ENCODE results near the gene UNK. TPM values are rescaled to one million over a fixed set of nuclear protein-coding genes. Genes with fewer than 3 reads are reported as not detected.

Gene UNK
- total RNA-seq, 2 donors from 2014 or later: 18.4 to 59.7 TPM

DNA sequence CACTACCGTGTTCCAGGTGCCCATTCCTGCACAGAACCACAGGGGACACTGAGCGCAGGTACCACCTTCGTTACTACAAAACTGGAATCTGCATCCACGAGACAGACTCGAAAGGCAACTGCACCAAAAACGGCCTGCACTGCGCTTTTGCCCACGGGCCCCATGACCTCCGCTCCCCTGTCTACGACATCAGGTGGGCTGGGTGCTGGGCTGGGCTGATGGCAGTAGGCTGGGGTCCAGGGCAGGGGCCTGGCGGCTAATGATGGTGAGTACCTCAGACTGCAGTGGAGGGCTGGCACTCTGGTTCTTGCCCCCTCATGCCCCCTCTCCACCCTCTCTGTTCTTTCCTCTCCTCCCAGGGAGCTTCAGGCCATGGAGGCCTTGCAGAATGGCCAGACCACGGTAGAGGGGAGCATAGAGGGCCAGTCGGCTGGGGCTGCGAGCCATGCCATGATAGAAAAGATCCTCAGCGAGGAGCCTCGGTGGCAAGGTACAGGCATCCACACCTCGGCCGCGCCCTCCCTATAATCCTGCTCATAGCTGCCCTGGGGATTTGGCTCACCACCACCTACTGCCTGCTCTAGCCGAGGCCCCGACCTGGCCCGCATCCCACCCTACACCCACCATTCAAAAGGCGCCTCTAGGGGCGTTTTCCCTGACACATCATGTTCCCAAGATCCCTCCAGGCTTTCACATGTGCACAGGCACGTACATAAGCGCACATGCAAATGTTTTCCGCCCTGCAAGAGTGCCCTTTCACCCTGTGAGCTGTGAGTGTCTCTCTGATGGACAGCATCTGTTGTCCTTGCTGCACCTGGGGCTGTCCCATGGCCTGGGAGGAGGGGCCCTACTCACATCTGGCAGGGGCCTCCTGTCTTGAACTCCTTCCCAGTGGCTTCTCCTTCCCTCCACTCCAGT is 27.7 kb downstream of the UNK start:
- DNase-seq (no peak), ATAC-seq (no peak)
- Histone ChIP-seq H3K27me3 (no peaks in the 10 kb centered on the region), H3K9me3 (no peaks in the 10 kb centered on the region), H3K27ac (no peak overlapping the region), H3K4me1 (peaks cover 5% of the 10 kb centered on the region), H3K4me3 (no peak overlapping the region), H3K36me3 (replicated peaks in 1 of 2; ENCODE audit: insufficient read depth in 1 of 2, low read depth in 2 of 2) (peaks cover 3 to 32% of the 10 kb centered on the region in 2 donors)
- TF ChIP-seq POLR2A (IDR thresholded peaks at IDR 0.05): no peak
- WGBS, 2 donors: 89 to 94% methylated on average over 25 to 26 of the region's 27 CpGs
- intact Hi-C loops (cut with DNase I): no loop called here

DNA sequence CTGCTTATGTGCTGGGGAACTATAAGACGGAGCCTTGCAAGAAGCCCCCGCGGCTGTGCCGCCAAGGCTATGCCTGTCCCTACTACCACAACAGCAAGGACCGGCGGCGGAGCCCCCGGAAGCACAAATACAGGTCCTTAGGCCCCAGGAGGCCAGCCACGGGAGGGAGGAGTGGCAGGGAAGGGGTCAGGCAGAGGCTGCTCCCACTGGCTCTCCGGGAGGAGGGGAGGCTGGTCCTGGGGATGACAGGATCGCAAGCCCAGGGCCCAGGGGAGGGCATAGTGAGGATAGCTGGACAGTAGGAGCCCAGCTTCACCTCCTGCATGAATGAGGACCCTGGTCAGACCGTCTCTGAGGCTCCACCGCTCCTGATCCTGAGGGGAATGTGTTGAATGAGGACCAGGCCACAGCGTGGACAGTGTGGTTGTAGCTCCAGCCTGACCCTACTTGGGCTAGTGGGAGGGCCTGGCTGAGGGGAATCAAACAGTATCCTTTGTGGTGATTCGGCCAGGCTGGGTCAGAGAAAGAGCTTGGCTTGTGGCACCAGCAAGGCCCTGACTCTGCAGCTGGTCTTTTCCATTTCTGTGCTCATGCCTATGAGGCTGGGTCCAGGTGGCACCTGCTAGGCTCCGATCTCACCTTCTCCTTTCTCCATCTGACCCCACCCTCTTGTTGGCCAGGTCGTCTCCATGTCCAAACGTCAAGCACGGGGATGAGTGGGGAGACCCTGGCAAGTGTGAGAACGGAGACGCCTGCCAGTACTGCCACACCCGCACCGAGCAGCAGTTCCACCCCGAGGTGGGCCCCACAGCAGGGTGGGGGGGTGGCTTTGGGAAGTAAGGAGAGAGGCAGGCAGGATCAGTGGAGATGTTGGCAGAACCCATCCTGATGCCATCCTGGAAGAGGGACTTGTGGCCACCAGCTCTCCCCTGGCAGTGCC is 28.7 kb downstream of the UNK start:
- 90 to 92% methylated on average over 16 to 24 of the region's 24 CpGs for WGBS, 2 donors
- Histone ChIP-seq H3K9me3 (no peaks in the 10 kb centered on the region), H3K4me3 (no peak overlapping the region), H3K27ac (no peak overlapping the region), H3K4me1 (peaks cover 5% of the 10 kb centered on the region), H3K36me3 (replicated peaks in 1 of 2; ENCODE audit: insufficient read depth in 1 of 2, low read depth in 2 of 2) (peaks cover 3 to 33% of the 10 kb centered on the region in 2 donors), H3K27me3 (no peaks in the 10 kb centered on the region)
- no peak for DNase-seq
- intact Hi-C loops (cut with DNase I): no loop called here
- TF ChIP-seq, protein P1, sequence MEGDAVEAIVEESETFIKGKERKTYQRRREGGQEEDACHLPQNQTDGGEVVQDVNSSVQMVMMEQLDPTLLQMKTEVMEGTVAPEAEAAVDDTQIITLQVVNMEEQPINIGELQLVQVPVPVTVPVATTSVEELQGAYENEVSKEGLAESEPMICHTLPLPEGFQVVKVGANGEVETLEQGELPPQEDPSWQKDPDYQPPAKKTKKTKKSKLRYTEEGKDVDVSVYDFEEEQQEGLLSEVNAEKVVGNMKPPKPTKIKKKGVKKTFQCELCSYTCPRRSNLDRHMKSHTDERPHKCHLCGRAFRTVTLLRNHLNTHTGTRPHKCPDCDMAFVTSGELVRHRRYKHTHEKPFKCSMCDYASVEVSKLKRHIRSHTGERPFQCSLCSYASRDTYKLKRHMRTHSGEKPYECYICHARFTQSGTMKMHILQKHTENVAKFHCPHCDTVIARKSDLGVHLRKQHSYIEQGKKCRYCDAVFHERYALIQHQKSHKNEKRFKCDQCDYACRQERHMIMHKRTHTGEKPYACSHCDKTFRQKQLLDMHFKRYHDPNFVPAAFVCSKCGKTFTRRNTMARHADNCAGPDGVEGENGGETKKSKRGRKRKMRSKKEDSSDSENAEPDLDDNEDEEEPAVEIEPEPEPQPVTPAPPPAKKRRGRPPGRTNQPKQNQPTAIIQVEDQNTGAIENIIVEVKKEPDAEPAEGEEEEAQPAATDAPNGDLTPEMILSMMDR (IDR thresholded peaks at IDR 0.05): no peak
- no peak for TF ChIP-seq POLR2A (IDR thresholded peaks at IDR 0.05)
- ATAC-seq: no peak

DNA sequence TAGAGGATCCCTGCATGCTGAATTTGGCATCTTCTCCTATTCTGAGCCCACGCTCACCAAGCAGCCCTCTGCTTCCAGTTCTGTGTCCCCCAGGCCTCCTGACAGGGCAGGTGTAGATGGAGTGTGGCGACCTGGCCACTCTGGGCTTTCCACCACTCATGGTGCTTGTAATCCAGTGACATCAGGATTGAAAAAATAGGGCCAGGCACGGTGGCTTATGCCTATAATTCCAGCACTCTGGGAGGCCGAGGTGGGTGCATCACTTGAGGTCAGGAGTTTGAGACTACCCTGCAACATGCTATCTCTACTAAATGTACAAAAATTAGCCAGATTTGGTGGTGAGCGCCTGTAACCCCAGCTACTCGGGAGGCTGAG is 29.4 kb downstream of the UNK start:
- H3K4me3 ChIP-seq: no peak overlapping the region
- H3K27ac ChIP-seq: no peak overlapping the region
- intact Hi-C loops (cut with DNase I): no loop called here
- no peaks in the 10 kb centered on the region for H3K9me3 ChIP-seq
- TF ChIP-seq, protein P1 (IDR thresholded peaks at IDR 0.05): no peak
- no peak for TF ChIP-seq POLR2A (IDR thresholded peaks at IDR 0.05)
- peaks cover 5% of the 10 kb centered on the region for H3K4me1 ChIP-seq
- H3K36me3 ChIP-seq (replicated peaks in 1 of 2; ENCODE audit: insufficient read depth in 1 of 2, low read depth in 2 of 2): peaks cover 3 to 39% of the 10 kb centered on the region in 2 donors
- DNase-seq (no peak), ATAC-seq (no peak)
- H3K27me3 ChIP-seq: no peaks in the 10 kb centered on the region
- 84 to 94% methylated on average over 5 to 6 of the region's 6 CpGs for WGBS, 2 donors

DNA sequence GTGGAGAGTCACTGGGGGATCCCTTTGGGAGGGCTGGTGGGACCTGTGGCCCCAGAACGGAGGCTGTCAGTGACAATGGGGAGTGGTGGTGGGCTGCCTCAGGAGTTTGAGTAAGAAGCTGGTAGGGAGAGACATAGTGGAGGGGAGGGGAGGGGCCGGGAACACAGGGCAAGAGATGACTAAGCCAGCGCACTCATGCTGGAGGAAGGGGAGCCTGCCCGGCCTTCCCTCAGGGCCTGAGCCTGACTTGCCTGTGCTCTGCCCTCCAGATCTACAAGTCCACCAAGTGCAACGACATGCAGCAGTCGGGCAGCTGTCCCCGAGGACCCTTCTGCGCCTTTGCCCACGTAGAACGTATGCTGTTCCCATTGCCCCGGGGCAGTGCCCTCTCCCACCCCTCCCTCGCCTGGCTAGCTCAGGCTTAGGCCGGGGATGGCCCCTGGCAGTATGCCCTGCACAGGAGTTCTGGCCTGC is 30.3 kb downstream of the UNK start:
- intact Hi-C loops (cut with DNase I): no loop called here

More for the DNA sequence above, 30.3 kb downstream of the UNK start:
- H3K36me3 ChIP-seq (replicated peaks in 1 of 2; ENCODE audit: insufficient read depth in 1 of 2, low read depth in 2 of 2): peaks cover 9 to 46% of the 10 kb centered on the region in 2 donors
- WGBS, 2 donors: 90 to 92% methylated on average over 11 to 13 of the region's 13 CpGs
- H3K4me1 ChIP-seq: no peaks in the 10 kb centered on the region
- H3K4me3 ChIP-seq: no peak overlapping the region
- TF ChIP-seq POLR2A (IDR thresholded peaks at IDR 0.05): no peak
- TF ChIP-seq, protein P1 (IDR thresholded peaks at IDR 0.05): no peak
- DNase-seq (no peak), ATAC-seq (no peak)
- H3K27ac ChIP-seq: no peak overlapping the region
- H3K27me3 ChIP-seq: no peaks in the 10 kb centered on the region
- no peaks in the 10 kb centered on the region for H3K9me3 ChIP-seq
